Measurements from ENCODE around the gene PSD2. TPM values are rescaled to one million over a fixed set of nuclear protein-coding genes. Genes with fewer than 3 reads are reported as not detected.

PSD2 gene
- total and polyA plus RNA-seq, 8 donors: 0.06 to 2.5 (median 1.7) TPM; not detected in 1

DNA sequence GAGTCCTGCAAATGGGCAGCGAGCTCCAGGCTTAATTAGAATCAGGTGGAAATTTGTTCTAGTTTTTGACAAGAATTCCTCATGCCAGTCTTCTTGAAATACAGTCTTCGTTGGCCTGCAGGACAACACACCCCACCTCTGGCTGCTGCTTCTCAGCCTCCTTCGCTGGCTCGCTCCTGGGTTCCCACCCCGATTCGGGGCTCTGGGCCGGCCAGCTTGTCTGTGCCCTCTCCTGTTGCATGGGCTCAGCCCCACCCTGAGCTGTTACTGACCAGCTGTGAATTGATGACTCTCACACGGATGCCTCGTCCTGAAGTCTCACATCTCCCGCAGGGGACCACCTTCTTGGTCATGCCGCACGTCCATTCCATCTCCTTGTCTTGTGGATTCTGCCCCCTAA is 21.0 kb downstream of the PSD2 start:
- intact Hi-C loops (cut with DNase I): no loop called here
- Histone ChIP-seq H3K27ac (no peak overlapping the region), H3K9me3 (peaks cover 0 to 5% of the 10 kb centered on the region in 2 donors), H3K4me1 (no peaks in the 10 kb centered on the region), H3K27me3 (no peaks in the 10 kb centered on the region), H3K4me3 (no peak overlapping the region), H3K36me3 (no peaks in the 10 kb centered on the region)
- DNase-seq (peak in 1 of 4 donors; percentile 60), ATAC-seq (no peak)
- TF ChIP-seq, protein P1, sequence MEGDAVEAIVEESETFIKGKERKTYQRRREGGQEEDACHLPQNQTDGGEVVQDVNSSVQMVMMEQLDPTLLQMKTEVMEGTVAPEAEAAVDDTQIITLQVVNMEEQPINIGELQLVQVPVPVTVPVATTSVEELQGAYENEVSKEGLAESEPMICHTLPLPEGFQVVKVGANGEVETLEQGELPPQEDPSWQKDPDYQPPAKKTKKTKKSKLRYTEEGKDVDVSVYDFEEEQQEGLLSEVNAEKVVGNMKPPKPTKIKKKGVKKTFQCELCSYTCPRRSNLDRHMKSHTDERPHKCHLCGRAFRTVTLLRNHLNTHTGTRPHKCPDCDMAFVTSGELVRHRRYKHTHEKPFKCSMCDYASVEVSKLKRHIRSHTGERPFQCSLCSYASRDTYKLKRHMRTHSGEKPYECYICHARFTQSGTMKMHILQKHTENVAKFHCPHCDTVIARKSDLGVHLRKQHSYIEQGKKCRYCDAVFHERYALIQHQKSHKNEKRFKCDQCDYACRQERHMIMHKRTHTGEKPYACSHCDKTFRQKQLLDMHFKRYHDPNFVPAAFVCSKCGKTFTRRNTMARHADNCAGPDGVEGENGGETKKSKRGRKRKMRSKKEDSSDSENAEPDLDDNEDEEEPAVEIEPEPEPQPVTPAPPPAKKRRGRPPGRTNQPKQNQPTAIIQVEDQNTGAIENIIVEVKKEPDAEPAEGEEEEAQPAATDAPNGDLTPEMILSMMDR (IDR thresholded peaks at IDR 0.05): no peak

DNA sequence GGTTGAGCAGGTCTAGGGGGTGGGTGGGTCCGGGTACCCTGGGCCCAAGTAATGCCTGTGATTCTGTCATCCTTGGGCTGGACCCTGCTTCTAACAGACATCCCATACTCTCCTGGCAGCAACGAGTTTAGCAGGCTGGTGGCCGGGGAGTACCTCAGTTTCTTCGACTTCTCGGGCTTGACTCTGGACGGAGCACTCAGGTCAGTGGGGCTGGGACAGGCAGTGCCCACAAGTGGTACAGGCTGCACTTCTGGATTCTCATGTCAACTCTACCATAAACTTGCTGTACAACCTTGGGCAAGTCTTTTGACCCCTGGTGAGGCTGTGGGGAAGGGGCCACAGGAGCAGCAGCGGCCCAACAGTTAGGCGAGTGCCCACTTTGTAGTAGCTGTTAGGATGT is 21.8 kb downstream of the PSD2 start:
- ATAC-seq (no peak), DNase-seq (peak in 1 of 4 donors; percentile 20)
- Histone ChIP-seq H3K4me1 (no peaks in the 10 kb centered on the region), H3K9me3 (peaks cover 0 to 5% of the 10 kb centered on the region in 2 donors), H3K36me3 (no peaks in the 10 kb centered on the region), H3K4me3 (no peak overlapping the region), H3K27ac (no peak overlapping the region), H3K27me3 (no peaks in the 10 kb centered on the region)
- TF ChIP-seq, protein P1 (IDR thresholded peaks at IDR 0.05): no peak
- intact Hi-C loops (cut with DNase I): no loop called here

DNA sequence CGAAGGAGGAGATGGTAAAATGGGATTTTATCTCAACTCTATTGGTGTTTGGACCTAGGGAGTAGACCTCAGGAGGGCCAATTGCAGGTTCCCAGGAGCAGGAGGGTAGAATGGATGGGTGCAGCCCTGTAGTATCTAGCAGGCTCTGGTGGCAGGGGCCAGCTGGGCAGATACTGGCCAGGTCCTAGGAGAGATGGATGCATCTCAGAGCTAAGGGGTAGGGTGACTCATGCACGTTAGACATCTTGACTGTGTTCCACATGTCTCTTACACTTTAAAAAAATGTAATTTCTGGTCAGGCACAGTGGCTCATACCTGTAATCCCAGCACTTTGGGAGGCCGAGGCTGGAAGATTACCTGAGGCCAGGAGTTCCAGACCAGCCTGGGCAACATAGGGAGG is 22.4 kb downstream of the PSD2 start:
- Histone ChIP-seq H3K27me3 (no peaks in the 10 kb centered on the region), H3K36me3 (no peaks in the 10 kb centered on the region), H3K4me3 (no peak overlapping the region), H3K27ac (no peak overlapping the region), H3K9me3 (peaks cover 0 to 5% of the 10 kb centered on the region in 2 donors), H3K4me1 (no peaks in the 10 kb centered on the region)
- no peak for DNase-seq
- TF ChIP-seq, protein P1 (IDR thresholded peaks at IDR 0.05): no peak
- intact Hi-C loops (cut with DNase I): no loop called here
- ATAC-seq: no peak

DNA sequence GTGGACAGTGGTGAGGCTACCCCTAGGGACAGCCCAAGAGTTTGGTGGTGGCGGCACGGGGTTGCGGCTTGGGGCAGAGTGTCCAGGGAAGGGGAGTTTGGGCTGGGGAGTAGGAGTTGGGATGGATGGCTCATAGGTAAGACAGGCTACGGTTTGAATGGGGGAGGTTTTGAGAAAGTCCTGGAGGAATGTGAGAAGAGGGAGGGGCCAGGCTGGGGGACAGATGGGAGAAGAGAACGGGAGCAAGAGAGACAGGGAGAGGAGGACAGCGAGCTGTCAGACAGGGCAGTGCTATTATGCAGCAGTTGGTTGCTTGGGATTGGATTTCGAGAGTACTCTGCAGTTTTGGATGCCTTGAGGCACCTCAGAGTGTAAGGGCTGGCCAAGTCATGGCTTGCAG is 24.5 kb downstream of the PSD2 start:
- DNase-seq: no peak
- Histone ChIP-seq H3K9me3 (peaks cover 0 to 5% of the 10 kb centered on the region in 2 donors), H3K27me3 (no peaks in the 10 kb centered on the region), H3K27ac (no peak overlapping the region), H3K4me3 (no peak overlapping the region), H3K4me1 (no peaks in the 10 kb centered on the region), H3K36me3 (no peaks in the 10 kb centered on the region)
- no peak for ATAC-seq
- TF ChIP-seq, protein P1 (IDR thresholded peaks at IDR 0.05): no peak
- intact Hi-C loops (cut with DNase I): no loop called here

DNA sequence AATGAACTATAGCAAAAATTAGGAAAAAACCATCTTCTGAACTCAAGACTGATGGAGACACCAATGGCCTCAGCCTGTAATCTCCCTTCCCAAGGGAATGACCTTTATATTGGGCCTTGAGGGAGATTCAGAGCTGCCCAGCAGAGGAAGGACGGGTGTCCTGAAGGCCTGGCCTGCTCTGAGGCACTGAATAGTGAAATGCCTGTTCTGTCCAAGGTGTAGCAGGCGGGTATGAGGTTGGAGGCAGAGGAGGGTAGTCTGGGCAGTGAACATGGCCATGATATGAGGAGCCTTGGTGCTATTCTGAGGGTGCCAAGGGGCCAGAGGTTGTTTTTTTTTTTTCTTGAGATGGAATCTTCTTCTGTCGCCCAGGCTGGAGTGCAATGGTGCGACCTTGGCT is 25.0 kb downstream of the PSD2 start:
- Histone ChIP-seq H3K27ac (no peak overlapping the region), H3K36me3 (no peaks in the 10 kb centered on the region), H3K9me3 (peaks cover 0 to 5% of the 10 kb centered on the region in 2 donors), H3K27me3 (no peaks in the 10 kb centered on the region), H3K4me3 (no peak overlapping the region), H3K4me1 (no peaks in the 10 kb centered on the region)
- no peak for ATAC-seq
- intact Hi-C loops (cut with DNase I): no loop called here
- no peak for DNase-seq
- TF ChIP-seq, protein P1 (IDR thresholded peaks at IDR 0.05): no peak

Measured in left lung (tissue), 10 donors.